Measurements from ENCODE around the gene CEBPG.

CEBPG gene

DNA sequence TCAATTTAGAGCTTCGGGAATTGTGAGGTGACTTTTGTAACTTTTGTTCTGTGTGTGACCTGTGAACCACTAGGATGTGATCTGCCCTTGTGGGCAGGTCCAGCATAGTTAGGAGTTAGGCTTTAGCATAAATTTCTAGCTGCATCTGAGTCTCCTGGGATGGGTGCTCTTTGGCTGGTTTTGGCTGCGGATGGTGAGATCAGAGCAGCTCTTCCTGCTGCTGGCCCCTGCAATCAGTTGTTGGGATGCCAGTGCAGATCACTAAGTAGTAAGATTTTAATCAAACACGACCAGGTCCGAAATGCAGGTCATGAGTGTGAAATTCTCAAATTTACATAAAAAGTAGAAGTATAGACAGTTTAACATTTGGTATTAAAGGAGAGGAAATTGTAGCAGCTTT is 8.5 kb downstream of the CEBPG start:
- no peak for DNase-seq (ENCODE audit: low read depth)

- DNase-seq (ENCODE audit: low read depth) = no peak
Observed at GRCh38 chr19:33382982-33383381, 9.5 kb downstream of the CEBPG start.

- DNase-seq (ENCODE audit: low read depth) = no peak
Observed at GRCh38 chr19:33383720-33384292, 10.3 kb downstream of the CEBPG start.

GRCh38 chr19:33384983-33385382 is 11.5 kb downstream of the CEBPG start:
- no peak for DNase-seq (ENCODE audit: low read depth)

- no peak for DNase-seq (ENCODE audit: low read depth)
Observed at GRCh38 chr19:33385956-33386355, 12.4 kb downstream of the CEBPG start.

GRCh38 chr19:33386361-33386858 is 12.9 kb downstream of the CEBPG start:
- DNase-seq (ENCODE audit: low read depth) = no peak

- DNase-seq (ENCODE audit: low read depth) = no peak
Observed at GRCh38 chr19:33387351-33388230, 14.1 kb downstream of the CEBPG start.

DNA sequence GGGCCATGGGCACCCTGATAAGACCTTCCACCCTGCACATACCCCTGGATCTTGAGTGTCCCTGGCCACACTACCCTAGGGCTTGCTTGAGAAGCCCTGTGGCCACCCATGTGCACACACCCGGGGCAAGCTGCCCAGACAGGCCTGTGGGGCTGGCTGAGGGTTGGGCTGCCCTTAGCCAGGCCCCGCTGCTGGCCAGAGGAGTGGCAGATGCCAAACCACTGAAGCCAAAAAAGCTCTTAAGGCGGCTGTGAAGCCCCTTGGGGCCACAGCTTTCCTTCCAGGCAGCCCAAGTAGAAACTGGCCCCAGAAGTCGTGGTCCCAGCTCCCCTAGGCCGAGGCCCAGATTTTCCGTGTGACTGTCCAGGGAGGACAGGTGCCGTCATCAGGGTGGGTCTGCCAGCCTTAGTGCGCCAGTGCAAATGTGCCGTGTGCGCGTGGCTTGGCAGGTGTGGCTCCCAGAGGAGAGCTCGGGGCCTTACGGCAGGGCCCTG is 14.8 kb downstream of the CEBPG start:
- DNase-seq (ENCODE audit: low read depth) = no peak

DNA sequence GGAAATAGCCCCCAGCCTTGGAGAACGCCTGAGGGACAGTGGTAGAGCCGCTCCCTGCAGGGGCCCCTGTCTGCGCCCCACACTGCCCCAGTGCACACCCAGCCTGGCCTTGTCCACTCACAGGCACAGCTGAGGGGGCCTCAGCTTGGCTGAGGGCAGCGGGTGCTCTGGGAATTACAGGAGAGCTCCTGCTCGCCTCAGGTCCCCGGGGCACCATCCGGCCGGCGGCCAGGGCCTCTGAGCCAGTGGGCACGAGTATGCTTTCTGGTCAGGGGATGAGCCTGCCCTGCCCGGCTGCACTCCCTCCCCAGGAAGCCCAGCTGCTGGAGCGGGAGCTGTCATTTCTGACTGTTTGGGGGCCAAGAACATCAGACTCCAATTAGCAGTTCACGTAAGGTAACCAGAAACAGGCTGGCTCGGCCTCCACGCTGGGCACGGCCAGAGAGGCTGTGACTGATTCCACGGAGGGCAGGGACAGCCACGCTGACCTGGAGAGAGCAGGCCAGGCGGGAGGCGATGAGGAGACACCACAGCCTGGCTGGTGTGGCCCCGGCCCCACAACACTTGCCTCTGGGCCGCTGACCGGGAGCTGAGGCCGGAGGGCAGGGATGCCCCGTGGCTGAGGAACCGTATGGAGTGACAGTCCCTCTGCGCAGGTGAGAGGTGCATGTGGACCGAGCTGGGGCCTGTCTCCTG is 15.4 kb downstream of the CEBPG start:
- no peak for DNase-seq (ENCODE audit: low read depth)

GRCh38 chr19:33389421-33390100 is 16.1 kb downstream of the CEBPG start:
- no peak for DNase-seq (ENCODE audit: low read depth)

DNA sequence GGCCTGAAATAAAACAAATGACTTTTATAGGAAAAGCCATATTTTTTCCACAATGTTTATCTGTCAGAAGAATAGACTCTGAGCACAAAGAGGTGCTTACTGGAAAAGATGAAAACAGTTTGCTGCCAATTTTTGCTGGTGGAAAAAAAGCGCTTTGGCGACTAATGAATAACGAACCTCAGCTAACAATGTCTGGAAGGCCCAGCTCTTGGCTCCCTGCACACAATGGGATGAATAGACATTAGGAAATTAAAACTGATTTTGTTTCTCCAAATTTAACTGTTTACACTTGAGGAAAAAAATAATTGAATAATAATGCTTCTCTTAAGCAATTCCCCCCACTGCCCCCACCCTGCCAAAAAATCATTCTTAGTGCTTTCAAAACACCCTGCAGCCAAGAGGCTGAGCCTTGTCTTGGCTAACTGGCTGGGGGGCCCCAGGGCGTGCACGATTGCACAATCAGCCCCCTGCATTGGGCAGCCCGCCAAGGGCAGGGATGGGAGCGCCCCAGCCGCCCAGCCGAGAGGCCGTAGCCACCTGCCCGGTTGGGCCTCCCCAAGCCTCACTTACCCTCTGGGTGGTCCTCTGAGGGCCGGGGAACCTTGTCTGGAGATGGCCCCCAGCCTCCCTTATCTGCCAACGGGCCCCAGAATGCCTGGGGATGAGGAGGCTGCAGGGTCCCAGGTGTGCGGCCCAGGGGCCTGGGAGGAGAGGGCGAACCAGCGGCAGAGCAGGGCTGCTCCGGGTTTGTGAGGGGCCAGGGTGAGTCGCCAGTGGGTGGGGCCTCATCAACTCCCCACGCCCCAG is 16.8 kb downstream of the CEBPG start:
- DNase-seq (ENCODE audit: low read depth) = no peak

DNA sequence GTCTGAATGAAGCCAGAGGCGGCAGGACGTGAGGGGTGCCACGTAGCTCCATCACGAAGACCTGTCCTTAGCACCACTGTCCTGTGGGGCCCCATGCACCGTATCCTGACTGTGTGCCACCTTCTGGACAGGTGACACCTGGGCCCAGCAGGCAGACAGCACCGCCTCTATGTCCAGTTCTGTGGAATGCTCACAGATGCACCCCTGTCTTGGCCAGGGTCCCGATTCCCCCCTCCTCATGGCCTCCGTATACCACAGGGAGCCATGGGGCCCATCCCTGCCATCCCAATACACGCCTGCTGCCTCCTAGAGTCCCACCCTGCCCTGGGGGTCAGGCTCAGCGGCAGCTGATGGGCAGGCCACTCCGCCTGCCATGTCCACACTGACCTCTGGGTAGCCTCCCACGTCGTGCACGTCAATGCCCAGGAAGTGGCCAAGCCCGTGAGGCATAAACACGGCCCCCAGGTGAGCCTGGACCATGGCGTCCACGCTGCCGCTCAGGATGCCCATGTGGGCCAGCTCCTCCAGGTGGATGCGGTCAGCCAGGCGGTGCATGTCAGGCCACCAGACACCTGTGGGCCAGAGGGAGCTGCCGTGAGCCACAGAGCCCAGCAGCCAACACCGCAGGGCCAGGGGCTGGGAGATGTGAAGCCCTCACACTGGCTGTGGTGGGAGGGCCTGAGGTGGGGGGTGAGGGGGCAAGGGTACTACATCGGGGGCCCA is 17.6 kb downstream of the CEBPG start:
- DNase-seq (ENCODE audit: low read depth) = no peak

DNA sequence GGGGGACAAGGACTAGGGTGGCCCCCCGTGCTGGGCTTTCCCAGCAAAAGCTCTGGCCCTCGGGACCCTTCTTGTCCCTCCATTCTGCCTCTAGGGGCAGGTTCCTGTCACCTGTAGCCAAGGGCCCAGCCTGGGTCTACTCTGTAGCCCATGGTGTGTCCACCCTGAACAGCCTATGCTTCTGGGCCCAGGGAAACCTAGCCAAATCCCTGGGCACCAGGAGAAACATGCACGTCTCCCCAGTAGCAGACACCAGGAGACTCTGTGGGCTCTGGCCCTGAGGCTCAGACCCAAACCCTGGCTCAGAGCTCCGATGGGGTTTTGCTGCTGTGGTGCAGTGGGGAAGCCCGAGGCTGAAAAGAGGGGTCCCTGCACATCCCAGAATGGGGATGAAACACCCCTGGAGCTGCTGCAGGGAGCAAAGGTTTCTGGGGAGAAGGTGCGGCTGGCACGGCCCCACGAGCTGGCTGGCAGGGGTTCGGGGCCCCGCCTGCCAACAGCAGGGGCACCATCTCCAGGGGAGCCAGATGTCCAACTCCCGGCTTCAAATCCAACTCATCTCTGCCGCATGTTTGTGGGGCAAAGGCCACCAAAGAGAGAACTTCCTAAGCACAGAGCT is 18.2 kb downstream of the CEBPG start:
- DNase-seq (ENCODE audit: low read depth) = no peak

DNA sequence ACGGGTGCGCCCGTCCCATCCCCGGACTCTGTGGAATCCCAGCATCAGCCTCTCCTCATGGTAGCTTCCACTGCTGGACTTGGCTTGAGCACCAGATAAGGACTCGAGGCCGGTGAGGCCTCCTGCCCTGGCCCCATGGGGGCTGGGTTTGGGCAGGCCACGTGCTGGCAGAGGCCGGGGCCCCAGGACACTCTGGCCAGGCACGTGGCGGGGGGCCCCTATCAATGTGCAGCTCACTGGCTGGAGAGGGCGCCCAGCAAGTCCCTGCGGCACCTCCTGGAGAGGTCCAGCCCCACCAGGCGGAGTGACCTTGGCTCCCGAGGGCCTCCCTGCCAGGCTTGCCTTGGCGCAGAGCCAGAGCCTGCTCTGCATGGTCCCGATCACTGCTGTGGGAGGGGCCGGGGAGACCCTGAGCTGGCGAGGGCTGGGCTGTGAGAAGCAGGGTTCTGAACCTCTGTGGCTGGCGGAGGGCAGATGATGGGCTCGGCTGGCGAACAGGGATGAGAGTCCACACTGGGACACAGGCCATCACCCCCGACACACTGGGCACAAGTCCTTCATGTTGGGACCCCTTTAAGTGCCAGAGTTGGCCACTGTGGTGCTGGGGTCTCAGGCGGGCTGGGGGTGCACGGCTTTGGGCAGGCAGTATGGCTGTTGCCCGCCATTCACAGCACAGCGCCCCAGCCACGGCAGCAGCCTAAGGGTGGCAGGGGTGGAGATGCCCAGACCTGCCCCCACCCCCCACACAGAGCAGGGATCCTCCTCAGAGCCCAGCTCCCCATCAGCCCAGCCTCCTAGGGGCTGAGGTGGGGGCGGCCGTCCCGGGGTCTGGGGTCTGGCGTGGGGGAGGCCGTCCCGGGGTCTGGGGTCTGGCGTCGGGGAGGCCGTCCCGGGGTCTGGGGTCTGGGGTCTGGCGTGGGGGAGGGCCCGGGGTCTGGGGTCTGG is 19.1 kb downstream of the CEBPG start:
- no peak for DNase-seq (ENCODE audit: low read depth)

DNA sequence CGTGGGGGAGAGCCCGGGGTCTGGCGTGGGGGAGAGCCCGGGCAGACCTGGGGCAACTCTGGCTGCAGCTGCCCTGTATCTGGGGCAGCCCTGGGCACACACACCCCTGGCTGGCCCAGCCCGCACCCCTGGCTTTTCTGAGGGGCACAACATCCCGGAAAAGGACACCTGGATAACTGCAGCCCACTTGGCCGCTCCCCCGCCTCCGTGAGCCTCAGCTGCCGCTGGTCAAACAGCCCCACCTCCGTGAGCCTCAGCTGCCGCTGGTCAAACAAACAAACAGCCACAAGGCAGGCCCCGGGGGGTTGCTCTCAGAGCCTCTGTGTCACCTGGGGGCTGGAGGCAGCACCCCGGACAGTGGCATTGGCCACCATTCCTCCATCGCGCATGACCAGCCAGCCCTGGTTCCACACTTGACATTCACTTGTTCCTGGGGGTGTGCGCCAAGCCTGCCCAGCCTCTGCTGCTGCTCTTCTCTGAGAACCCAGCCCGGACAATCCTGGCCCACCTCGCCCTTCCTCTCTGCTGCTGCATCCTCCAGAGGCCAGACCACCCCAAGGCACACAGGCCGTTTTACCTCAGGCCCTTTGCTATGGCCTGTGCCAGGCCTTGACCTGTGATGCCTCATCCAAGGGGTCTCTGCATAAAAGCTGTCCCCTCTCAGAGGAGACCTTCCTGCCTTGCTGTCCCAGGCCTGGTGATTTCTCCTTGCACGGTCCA is 19.9 kb downstream of the CEBPG start:
- DNase-seq (ENCODE audit: low read depth) = no peak

DNA sequence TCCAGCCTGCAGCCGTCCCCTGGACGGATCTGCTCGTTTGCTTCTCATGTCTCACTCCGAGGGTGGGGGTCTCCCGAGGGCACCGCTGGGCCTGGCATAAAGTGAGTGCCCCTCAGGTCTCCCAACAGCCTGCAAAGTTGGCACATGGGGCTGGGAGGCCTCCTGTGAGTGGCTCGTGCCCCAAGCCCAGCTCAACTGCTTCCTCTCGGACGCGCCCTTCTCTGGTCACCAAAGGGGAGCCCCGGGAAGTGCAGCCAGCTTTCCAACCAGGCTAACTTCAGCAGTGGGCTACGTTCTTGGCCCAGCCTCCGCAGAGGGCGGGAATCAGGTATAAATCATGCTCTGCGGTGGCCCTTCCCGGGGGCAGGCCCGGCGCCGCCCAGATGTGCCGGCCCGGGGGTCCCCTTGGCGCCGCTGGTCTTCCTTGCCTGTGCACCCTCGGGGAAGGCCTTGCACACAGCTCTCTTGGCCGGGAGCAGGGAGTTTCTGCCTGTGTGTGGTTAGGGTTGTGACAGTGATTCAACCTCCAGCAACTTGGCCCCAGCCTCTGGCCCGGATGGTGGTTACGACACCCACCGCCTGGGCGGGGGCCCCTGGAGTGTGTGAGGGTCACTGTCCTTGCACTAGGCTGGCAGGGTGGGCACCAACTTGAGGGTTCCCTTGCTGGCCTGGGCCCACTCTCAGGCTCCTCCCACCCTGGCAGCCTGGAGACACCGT is 20.7 kb downstream of the CEBPG start:
- no peak for DNase-seq (ENCODE audit: low read depth)

DNA sequence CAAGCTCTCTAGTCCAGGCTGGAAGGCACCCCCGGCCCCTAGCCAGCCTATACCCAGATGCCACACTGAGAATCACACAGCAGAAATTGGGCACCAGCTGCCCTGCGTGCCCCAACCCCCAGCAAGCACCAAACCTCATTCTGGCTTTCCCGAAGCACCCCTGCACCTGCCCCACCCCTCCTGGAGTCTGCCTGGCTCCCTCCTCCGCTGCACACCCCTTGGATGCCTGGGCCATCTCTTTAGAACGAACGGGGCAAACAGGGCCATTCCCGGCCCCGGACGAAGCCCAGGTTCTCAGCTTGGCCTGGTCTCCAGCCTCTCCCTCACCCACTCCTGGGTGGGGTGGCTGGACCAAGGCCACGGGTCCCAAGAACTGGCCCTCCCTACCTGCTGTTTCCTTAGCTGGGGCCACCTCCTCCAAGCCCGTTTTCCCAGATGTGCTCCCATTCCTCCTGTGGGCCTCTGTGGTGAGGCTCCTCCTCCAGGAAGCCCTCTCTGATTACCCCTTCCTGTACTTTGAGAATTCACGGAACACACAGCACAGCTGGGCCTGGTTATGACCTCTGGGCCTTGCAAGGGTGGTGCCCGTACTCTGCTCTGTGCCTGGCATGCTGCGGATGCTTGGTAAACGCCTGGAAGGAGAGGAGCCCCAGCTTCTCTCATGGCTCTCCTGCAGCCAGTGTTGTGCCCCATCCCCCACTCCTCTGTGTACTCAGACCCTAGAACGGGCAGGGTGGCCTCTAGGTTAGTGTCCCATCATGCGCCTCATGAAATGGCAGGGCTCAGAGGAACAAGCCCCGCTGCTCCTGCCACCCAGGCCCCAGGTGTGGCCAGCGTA is 21.4 kb downstream of the CEBPG start:
- no peak for DNase-seq (ENCODE audit: low read depth)

Data from stimulated activated CD8-positive, alpha-beta memory T cell treated with anti-CD3 and anti-CD28 coated beads, Interleukin-12 subunit alpha, Interleukin-12 subunit beta, amount 100 ng/mL, for 1 hour (primary cell).